GM18502 (cell line): ENCODE results near the gene CNPY2.
A peak's percentile ranks its signal among the peaks of the same experiment; 100 is the strongest.
"Not testable (repeated sequence)": the region's sequence is repeated elsewhere in the genome, so short reads cannot be mapped to it uniquely, and the experiment has no call there.

Source experiments
- ATAC-seq: cut with Tn5 transposase; IDR thresholded peaks from one replicate; pipeline ENCODE4 v1.9.1; 2021; ENCODE audit warnings: mild to moderate bottlenecking; ENCODE audit not compliant: unreplicated experiment, poor library complexity

CNPY2 gene

GRCh38 chr12:56315622-56316473, at the start of gene CNPY2:
TSS of gene CNPY2 (minus strand) at chr12:56315988. CDS start at chr12:56315217, 771 bp downstream.
- ATAC-seq: peak; percentile 87

GRCh38 chr12:56362130-56363059, 46.6 kb upstream of the CNPY2 start, which contains the start of gene APOF:
TSS of gene APOF (minus strand) at chr12:56362857. CDS start at chr12:56362745, 112 bp downstream.
- no peak for ATAC-seq

DNA sequence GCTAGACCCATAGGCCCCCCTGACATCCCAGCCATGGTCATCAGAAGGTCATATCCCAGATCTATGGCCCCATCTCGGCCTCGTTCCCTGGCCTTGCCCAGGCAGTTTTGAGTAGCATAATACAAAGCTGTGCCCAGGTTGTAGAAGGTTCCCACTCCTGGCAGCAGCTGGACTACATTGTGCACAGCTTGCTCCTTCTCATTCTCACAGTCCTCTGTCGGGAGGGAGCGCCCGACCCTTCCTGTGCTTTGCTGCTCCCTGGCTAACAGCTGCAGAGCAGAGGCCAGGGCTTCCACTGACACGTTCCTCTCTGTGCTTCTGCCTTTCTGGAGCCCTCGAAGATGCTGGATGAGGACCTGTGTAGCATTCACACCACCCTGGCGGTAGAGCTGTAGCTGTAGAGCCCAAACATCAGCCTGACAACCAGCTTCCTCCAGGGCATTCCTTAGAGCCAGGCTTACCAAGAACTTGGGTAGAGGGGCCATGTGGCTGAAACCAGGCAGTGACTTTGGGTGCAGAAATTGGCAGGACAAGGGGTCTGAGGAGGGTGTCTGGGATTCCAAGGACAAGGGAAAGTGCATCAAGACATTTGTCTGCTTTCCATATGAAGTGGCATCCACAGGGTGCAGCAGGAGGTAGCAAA, 45.8 kb upstream of the CNPY2 start:
- ATAC-seq: no peak

DNA sequence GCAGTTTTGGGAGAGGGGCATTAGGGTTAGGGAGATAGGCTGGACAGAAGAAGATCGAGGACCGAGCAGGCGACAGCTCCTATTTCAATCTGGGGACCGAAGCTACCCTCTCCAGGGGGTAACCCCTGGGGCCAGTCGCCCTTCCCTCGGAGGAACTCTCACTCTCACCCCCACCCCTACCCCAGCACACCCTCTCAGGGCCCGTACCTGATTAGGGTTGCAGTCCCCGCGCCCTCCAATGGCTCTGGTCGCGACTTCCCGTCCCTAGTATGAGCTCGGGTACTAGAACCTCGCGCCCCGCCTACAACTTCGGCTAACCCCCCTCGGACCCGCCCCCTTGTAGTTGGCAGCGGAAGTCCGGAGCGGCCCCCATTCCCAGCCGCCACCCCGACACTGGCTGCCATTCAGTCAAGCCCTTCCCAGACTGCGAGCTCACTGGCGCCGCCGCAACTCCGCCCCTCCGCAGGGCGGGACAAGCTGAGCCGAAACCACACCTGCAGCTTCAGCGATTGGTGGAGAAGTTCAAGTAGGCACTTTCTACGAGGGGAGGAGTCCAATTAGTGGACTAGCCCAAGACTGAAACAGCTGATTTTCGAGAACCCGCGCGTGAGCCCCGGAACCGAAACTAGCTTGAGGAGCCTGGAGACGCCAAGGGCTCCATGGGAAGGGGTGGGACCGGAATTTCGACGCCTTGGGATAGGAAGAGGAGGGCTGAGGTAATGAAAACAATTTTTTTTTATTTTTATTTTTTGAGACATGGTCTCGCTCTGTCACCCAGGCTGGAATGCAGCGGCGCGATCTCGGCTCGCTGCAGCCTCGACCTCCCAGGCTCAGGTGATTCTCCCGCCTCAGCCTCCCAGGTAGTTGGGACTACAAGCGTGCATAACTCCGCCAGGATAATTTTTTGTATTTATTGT, 44.3 kb upstream of the CNPY2 start, which contains the start of gene STAT2:
STAT2 (minus strand) TSS at position 257 of the 917 bp plus-strand sequence. CDS start 3,536 bp downstream, outside the sequence.
- ATAC-seq: peak; percentile 94

GRCh38 chr12:56358836-56359532, 43.2 kb upstream of the CNPY2 start:
- no peak for ATAC-seq

- no peak for ATAC-seq
These were observed 35.5 kb upstream of the CNPY2 start for GRCh38 chr12:56351325-56351724.

- no peak for ATAC-seq
These were observed 34.9 kb upstream of the CNPY2 start for GRCh38 chr12:56350662-56351061.

GRCh38 chr12:56348776-56349175, 33.0 kb upstream of the CNPY2 start:
- no peak for ATAC-seq

DNA sequence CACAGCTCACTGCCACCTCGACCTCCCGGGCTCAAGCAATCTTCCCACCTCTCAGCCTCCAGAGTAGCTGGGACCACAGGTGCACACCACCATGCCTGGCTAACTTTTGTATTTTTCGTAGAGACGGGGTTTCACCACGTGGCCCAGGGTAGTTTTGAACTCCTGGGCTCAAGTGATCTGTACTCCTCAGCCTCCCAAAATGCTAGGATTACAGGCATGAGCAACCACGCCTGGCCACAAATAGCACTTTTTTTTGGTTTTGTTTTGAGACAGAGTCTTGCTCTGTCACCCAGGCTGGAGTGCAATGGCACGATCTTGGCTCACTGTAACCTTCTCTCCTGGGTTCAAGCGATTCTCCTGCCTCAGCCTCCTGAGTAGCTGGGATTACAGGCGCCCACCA, 31.5 kb upstream of the CNPY2 start:
- not testable (repeated sequence) for ATAC-seq

GRCh38 chr12:56346675-56347074, 30.9 kb upstream of the CNPY2 start:
- no peak for ATAC-seq

DNA sequence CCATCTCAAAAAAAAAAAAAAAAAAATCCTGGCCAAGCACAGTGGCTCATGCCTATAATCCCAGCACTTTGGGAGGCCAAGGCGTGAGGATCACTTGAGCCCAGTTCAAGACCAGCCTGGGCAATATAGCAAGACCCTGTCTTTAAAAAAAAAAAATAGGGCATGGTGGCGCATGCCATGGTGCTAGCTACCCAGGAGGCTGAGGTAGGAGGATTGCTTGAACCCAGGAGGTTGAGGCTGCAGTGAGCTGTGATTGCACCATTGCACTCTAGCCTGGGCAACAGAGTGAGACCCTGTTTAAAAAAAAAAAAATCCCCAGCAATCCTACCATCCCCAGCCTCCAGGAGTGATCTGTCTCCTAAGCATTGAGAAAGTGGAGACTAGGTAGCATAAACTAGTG, 26.5 kb upstream of the CNPY2 start:
- not testable (repeated sequence) for ATAC-seq

- ATAC-seq: no peak
These were observed 25.8 kb upstream of the CNPY2 start for GRCh38 chr12:56341616-56342015.

DNA sequence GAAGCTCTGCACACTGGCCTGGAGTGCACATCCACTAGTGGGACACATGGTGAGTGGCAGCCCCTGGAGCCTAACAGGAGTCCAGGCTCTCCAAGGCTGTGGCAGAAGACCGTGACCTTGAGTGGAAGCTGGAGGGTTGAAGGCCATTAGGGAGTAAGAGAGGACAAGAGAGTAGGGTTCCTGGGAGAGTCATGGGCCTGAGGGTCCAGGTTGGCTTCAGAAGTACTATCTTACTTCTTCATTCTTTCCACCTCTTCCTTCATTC, 23.3 kb upstream of the CNPY2 start:
- no peak for ATAC-seq

- peak; percentile 44 for ATAC-seq
These were observed 22.7 kb upstream of the CNPY2 start, which contains the start of gene IL23A for GRCh38 chr12:56338308-56339157. TSS of gene IL23A (plus strand) at chr12:56338884. CDS start at chr12:56339045, 161 bp downstream.

DNA sequence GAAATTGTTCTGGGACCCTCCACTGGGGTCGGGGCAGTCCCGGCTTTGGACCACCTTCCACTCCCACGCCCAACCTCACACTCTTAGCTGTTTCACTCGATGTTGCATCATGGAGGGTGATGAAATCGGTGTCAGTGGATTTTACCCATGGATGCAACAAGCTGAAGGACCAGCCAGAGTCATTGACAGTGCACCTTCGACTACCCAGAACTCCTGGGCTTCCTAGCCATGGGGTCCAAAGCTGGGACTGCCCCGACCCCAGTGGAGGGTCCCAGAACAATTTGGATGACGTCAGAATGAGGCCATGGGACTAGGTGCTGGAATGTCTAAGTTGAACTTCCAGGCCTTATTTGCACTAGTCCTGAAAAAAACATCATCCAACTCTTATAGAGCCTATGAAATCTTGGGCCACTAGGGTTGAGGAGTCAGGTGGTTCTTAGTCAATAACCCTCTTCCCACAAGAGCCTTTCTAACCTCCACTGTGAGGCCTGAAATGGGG, 22.0 kb upstream of the CNPY2 start:
- no peak for ATAC-seq

- ATAC-seq: no peak
These were observed 20.8 kb upstream of the CNPY2 start for GRCh38 chr12:56336361-56337167.

DNA sequence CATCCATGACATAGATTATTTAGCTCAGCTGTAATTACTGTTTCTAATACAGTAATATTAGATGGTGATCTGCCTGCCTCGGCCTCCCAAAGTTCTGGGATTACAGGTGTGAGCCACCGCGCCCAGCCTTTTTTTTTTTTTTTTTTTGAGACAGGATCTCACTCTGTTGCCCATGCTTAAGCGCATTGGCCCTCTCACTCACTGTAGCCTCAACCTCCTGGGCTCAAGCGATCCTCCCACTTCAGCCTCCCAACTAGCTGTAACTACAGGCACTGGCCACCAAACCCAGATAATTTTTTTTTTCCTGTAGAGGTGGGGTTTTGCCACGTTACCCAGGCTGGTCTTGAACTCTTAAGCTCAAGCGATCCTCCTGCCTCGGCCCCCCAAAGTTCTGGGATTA, 19.7 kb upstream of the CNPY2 start:
- ATAC-seq: not testable (repeated sequence)
